Tibial nerve (tissue), 4 donors: ENCODE measurements around the gene ATP13A5. TPM values are rescaled to one million over a fixed set of nuclear protein-coding genes. Genes with fewer than 3 reads are reported as not detected.
A peak's percentile ranks its signal among the peaks of the same experiment; 100 is the strongest.

Experiments
- DNase-seq, 2 donors: peaks; one replicate each; pipeline ENCODE4 v3.0.0-alpha.2; 2019; ENCODE audit warnings: low spot score in 2 of 2
- H3K27ac ChIP-seq, 4 donors: fragments of 200-600 bp; sonication (generic) in 3 of 4; one replicate each; pipeline ENCODE4 v1.5.1; 2017 to 2019; ENCODE audit warnings: mild to moderate bottlenecking in 1 of 4
- H3K27me3 ChIP-seq, 2 donors: fragments of 200-600 bp; sonication (generic) in 1 of 2; one replicate each; pipeline versions ENCODE4 v1.5.1 to v1.6.0; 2017 to 2019
- H3K36me3 ChIP-seq, 3 donors: fragments of 200-600 bp; sonication (generic); one replicate each; pipeline ENCODE4 v1.5.1; 2018 to 2019
- H3K4me1 ChIP-seq, 4 donors: fragments of 200-600 bp; sonication (generic) in 3 of 4; one replicate each; pipeline ENCODE4 v1.5.1; 2017 to 2019
- H3K4me3 ChIP-seq, 4 donors: fragments of 200-600 bp; sonication (generic) in 3 of 4; one replicate each; pipeline ENCODE4 v1.5.1; 2017 to 2019; ENCODE audit warnings: mild to moderate bottlenecking in 1 of 4, moderate library complexity in 1 of 4
- H3K9me3 ChIP-seq, 4 donors: fragments of 200-600 bp; sonication (generic) in 3 of 4; one replicate each; pipeline ENCODE4 v1.5.1; 2017 to 2019
- CTCF ChIP-seq, 5 experiments: fragments of 200-600 bp in 3 of 5; fragments of 450-650 bp in 2 of 5; sonication (generic) in 3 of 5; IDR thresholded peaks; one replicate each; pipeline ENCODE4 v1.5.1; 2016 to 2019; ENCODE audit warnings: antibody characterized with exemption in 5 of 5, mild to moderate bottlenecking in 3 of 5, moderate library complexity in 2 of 5
- EP300 ChIP-seq, 2 donors: sonication (generic); formaldehyde crosslinking; IDR thresholded peaks; one replicate each; pipeline ENCODE4 v1.6.1; 2017; ENCODE audit warnings: antibody characterized with exemption in 2 of 2, mild to moderate bottlenecking in 1 of 2
- POLR2A ChIP-seq, 2 donors: fragments of 450-650 bp; IDR thresholded peaks; one replicate each; pipeline ENCODE4 v1.6.1; 2017; ENCODE audit warnings: antibody characterized with exemption in 2 of 2, mild to moderate bottlenecking in 2 of 2, moderate library complexity in 2 of 2
- WGBS, 2 donors: methylation state at CpG; one replicate each; pipeline ENCODE4 v1.1.5; 2018; 5-methylcytosine and 5-hydroxymethylcytosine counted together
- total RNA-seq, 4 donors: library from RNA; depleted of rRNA; stranded (reverse); fragments of >200 nt; gene quantifications; one replicate each; pipeline ENCODE4 v1.1.0, GENCODE V29; 2016

Gene ATP13A5
- total RNA-seq, 4 donors from 2014 or later, result under 0.01 TPM; not detected in 3

DNA sequence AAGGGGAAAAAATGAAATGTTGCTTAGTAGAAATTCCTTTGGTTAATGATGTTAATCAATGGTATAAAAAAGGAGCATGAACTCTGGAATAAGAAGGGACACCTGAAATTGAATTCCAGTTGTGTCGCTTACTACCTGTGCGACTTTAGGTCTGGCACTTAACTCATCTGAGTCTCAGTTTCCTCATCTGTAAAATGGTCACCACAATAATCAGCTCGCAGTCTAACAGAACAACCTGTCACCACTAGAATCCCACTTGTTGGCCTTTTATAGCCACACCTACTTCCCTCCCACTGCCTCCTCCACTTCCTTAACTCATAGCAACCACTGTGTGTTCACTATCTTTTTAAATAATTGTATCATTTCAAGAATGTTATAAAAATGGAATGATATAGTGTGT lies 135.0 kb downstream of the ATP13A5 start:
- Histone ChIP-seq H3K9me3 (peaks cover 0 to 16% (median 4%) of the 10 kb centered on the region in 4 donors), H3K27ac (no peak overlapping the region), H3K4me3 (no peak overlapping the region), H3K4me1 (peaks cover 0 to 16% (median 0%) of the 10 kb centered on the region in 4 donors), H3K27me3 (no peaks in the 10 kb centered on the region), H3K36me3 (no peaks in the 10 kb centered on the region)
- 95% methylated on average over 3 of the region's 3 CpGs for WGBS, 2 donors
- no peak for TF ChIP-seq POLR2A (IDR thresholded peaks at IDR 0.05)
- no peak for TF ChIP-seq CTCF (IDR thresholded peaks at IDR 0.05)
- no peak for TF ChIP-seq EP300 (IDR thresholded peaks at IDR 0.05)
- no peak for DNase-seq

DNA sequence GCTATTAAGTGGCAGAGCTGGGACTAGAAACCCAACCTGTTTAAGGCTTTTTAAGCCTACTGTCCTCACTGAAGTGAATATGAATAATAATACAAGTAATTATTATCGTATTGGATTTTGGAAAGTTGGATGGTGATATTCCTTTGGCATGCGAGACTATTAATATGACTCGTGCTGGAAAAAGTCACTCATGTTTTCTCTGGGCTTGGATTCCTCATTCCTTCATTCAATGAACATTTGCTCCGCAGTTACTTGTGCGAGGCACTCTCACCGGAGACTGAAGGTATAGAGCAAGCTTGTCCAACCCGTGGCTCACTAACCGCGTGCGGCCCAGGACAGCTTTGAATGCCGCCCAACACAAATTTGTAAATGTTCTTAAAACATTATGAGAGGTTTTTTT lies 136.8 kb downstream of the ATP13A5 start:
- WGBS, 2 donors, result 63 to 74% methylated on average over 11 of the region's 11 CpGs
- no peak for DNase-seq
- Histone ChIP-seq H3K36me3 (no peaks in the 10 kb centered on the region), H3K9me3 (no peaks in the 10 kb centered on the region), H3K27ac (peak overlapping the region in 2 of 4 donors; percentile 55 to 61), H3K4me3 (peak overlapping the region in 3 of 4 donors; percentile 39 to 59 (median 53)), H3K4me1 (peaks cover 0 to 16% (median 0%) of the 10 kb centered on the region in 4 donors), H3K27me3 (no peaks in the 10 kb centered on the region)
- TF ChIP-seq EP300 (IDR thresholded peaks at IDR 0.05), result no peak
- no peak for TF ChIP-seq POLR2A (IDR thresholded peaks at IDR 0.05)
- no peak for TF ChIP-seq CTCF (IDR thresholded peaks at IDR 0.05)

GRCh38 chr3:193240850-193241706 lies 137.5 kb downstream of the ATP13A5 start, which contains the start of gene PLAAT1:
TSS of gene PLAAT1 (plus strand) at chr3:193241222. CDS start at chr3:193255651, 14,429 bp downstream.
- Histone ChIP-seq H3K27me3 (no peaks in the 10 kb centered on the region), H3K4me1 (peaks cover 0 to 16% (median 0%) of the 10 kb centered on the region in 4 donors), H3K27ac (peak within 1 kb of the TSS in 2 of 4 donors; percentile 55 to 61), H3K36me3 (no peaks in the 10 kb centered on the region), H3K9me3 (no peaks in the 10 kb centered on the region), H3K4me3 (peak within 1 kb of the TSS; percentile 18 to 59 (median 46))
- DNase-seq, result peak in 1 of 2 donors; percentile 14
- no peak for TF ChIP-seq CTCF (IDR thresholded peaks at IDR 0.05)
- 0 to 2% methylated on average over 28 to 53 of the region's 93 CpGs for WGBS, 2 donors

GRCh38 chr3:193240436-193240849 lies 138.1 kb downstream of the ATP13A5 start:
- no peak for DNase-seq
- no peaks in the 10 kb centered on the region for H3K9me3 ChIP-seq
- TF ChIP-seq CTCF (IDR thresholded peaks at IDR 0.05) (no peak), POLR2A (IDR thresholded peaks at IDR 0.05) (no peak), EP300 (IDR thresholded peaks at IDR 0.05) (no peak)
- H3K27me3 ChIP-seq, result no peaks in the 10 kb centered on the region
- peak overlapping the region; percentile 18 to 59 (median 38) for H3K4me3 ChIP-seq
- peak overlapping the region in 1 of 4 donors; percentile 55 for H3K27ac ChIP-seq
- no peaks in the 10 kb centered on the region for H3K36me3 ChIP-seq
- peaks cover 0 to 16% (median 0%) of the 10 kb centered on the region in 4 donors for H3K4me1 ChIP-seq
- WGBS, 2 donors, result 1 to 7% methylated on average over 8 to 9 of the region's 9 CpGs

GRCh38 chr3:193237030-193237429 lies 141.5 kb downstream of the ATP13A5 start:
- Histone ChIP-seq H3K4me1 (peaks cover 0 to 16% (median 0%) of the 10 kb centered on the region in 4 donors), H3K36me3 (no peaks in the 10 kb centered on the region), H3K27me3 (no peaks in the 10 kb centered on the region), H3K4me3 (no peak overlapping the region), H3K27ac (no peak overlapping the region), H3K9me3 (no peaks in the 10 kb centered on the region)
- TF ChIP-seq EP300 (IDR thresholded peaks at IDR 0.05) (no peak), CTCF (IDR thresholded peaks at IDR 0.05) (no peak), POLR2A (IDR thresholded peaks at IDR 0.05) (no peak)
- DNase-seq, result no peak
- 71 to 76% methylated on average over 5 of the region's 5 CpGs for WGBS, 2 donors
